ENCODE data around the gene CALML4.

CALML4 gene

GRCh38 chr15:68145706-68146105, 59.4 kb downstream of the CALML4 start:
- no peak for DNase-seq (ENCODE audit: low read depth in 2 of 2)

GRCh38 chr15:68143785-68144184, 61.3 kb downstream of the CALML4 start:
- DNase-seq (ENCODE audit: low read depth in 2 of 2), result no peak

GRCh38 chr15:68143129-68143528, 62.0 kb downstream of the CALML4 start:
- DNase-seq (ENCODE audit: low read depth in 2 of 2), result no peak
